ENCODE results near the gene PRMT7. TPM values are rescaled to one million over a fixed set of nuclear protein-coding genes. Genes with fewer than 3 reads are reported as not detected.

Gene PRMT7
- total RNA-seq = 10 to 100 TPM; 60.9 to 73.9 TPM

- H3K9me3 Mint-ChIP-seq (ENCODE audit: low read depth) = no peaks in the 10 kb centered on the region
- peak; percentile 99 for ATAC-seq
- CTCF ChIA-PET = interaction anchor here (0.7 to 2.7 kb wide), 22 partner anchors 8 to 749 kb away, joined by 3 to 71 read pairs (median 4); partner anchors contain the start of genes CTCF, PLA2G15 and SLC7A6
- DNase-seq = peak; percentile 96
- H3K27me3 Mint-ChIP-seq = no peaks in the 10 kb centered on the region
- peaks cover 52% of the 10 kb centered on the region for H3K4me1 Mint-ChIP-seq
- H3K4me3 Mint-ChIP-seq = peak within 1 kb of the TSS; percentile 85
- peak within 1 kb of the TSS; percentile 85 for H3K27ac Mint-ChIP-seq
- H3K36me3 Mint-ChIP-seq = peaks cover 30% of the 10 kb centered on the region
These were observed at the start of gene PRMT7, which contains the start of gene SLC7A6OS for GRCh38 chr16:68310774-68311511. PRMT7 (plus strand) TSS chr16:68311019; CDS start chr16:68315980, 4,961 bp downstream. SLC7A6OS (minus strand) TSS chr16:68310946; CDS start chr16:68310926, 20 bp downstream.

GRCh38 chr16:68263559-68264127 is 47.2 kb upstream of the PRMT7 start:
- H3K27me3 Mint-ChIP-seq = no peaks in the 10 kb centered on the region
- H3K4me3 Mint-ChIP-seq = peak overlapping the region; percentile 94
- DNase-seq (no peak), ATAC-seq (no peak)
- CTCF ChIA-PET = interaction anchor here (0.6 to 8.9 kb wide), 38 partner anchors 9 to 408 kb away, joined by 3 to 451 read pairs (median 6); partner anchors contain the start of genes NFATC3, PLA2G15, PRMT7 and SLC7A6OS
- H3K27ac Mint-ChIP-seq = peak overlapping the region; percentile 98
- H3K9me3 Mint-ChIP-seq (ENCODE audit: low read depth) = no peaks in the 10 kb centered on the region
- H3K4me1 Mint-ChIP-seq = peaks cover 47% of the 10 kb centered on the region
- H3K36me3 Mint-ChIP-seq = peaks cover 4% of the 10 kb centered on the region

GRCh38 chr16:68264128-68265077 is 46.4 kb upstream of the PRMT7 start, which contains the start of gene SLC7A6:
SLC7A6 (plus strand) TSS chr16:68264526; CDS start chr16:68274727, 10,201 bp downstream.
- CTCF ChIA-PET = interaction anchor here (0.6 to 8.9 kb wide), 37 partner anchors 8 to 409 kb away, joined by 3 to 451 read pairs (median 6); partner anchors contain the start of genes NFATC3, PLA2G15, PRMT7 and SLC7A6OS
- Mint-ChIP-seq H3K4me3 (peak within 1 kb of the TSS; percentile 94), H3K27ac (peak within 1 kb of the TSS; percentile 98), H3K27me3 (no peaks in the 10 kb centered on the region), H3K4me1 (peaks cover 53% of the 10 kb centered on the region), H3K36me3 (peaks cover 9% of the 10 kb centered on the region), H3K9me3 (ENCODE audit: low read depth) (no peaks in the 10 kb centered on the region)
- ATAC-seq (peak; percentile 84), DNase-seq (peak; percentile 87)

GRCh38 chr16:68265078-68265920 is 45.5 kb upstream of the PRMT7 start:
- ATAC-seq (peak; percentile 11), DNase-seq (peak; percentile 62)
- peak overlapping the region; percentile 94 for H3K4me3 Mint-ChIP-seq

GRCh38 chr16:68267612-68268405 is 43.0 kb upstream of the PRMT7 start:
- no peak overlapping the region for H3K4me3 Mint-ChIP-seq
- no peak for ATAC-seq
- no peaks in the 10 kb centered on the region for H3K9me3 Mint-ChIP-seq (ENCODE audit: low read depth)
- H3K27me3 Mint-ChIP-seq = no peaks in the 10 kb centered on the region
- peaks cover 17% of the 10 kb centered on the region for H3K36me3 Mint-ChIP-seq
- CTCF ChIA-PET = interaction anchor here (0.8 to 4.0 kb wide), 3 partner anchors 11 to 17 kb away, joined by 3 to 20 read pairs (median 3); no protein-coding TSS in a partner anchor
- peaks cover 68% of the 10 kb centered on the region for H3K4me1 Mint-ChIP-seq
- H3K27ac Mint-ChIP-seq = peak overlapping the region; percentile 36
- DNase-seq = no peak

More at GRCh38 chr16:68265078-68265920, 45.5 kb upstream of the PRMT7 start:
- CTCF ChIA-PET = interaction anchor here (7.0 to 8.9 kb wide), 2 partner anchors 23 to 62 kb away, joined by 200 to 451 read pairs; no protein-coding TSS in a partner anchor
- Mint-ChIP-seq H3K36me3 (peaks cover 9% of the 10 kb centered on the region), H3K27ac (peak overlapping the region; percentile 93), H3K4me1 (peaks cover 62% of the 10 kb centered on the region), H3K27me3 (no peaks in the 10 kb centered on the region), H3K9me3 (ENCODE audit: low read depth) (no peaks in the 10 kb centered on the region)

GRCh38 chr16:68269793-68270192 is 41.0 kb upstream of the PRMT7 start:
- CTCF ChIA-PET = interaction anchor here (1.2 to 5.1 kb wide), 4 partner anchors 8 to 59 kb away, joined by 3 to 42 read pairs (median 12); no protein-coding TSS in a partner anchor
- Mint-ChIP-seq H3K4me3 (no peak overlapping the region), H3K36me3 (peaks cover 33% of the 10 kb centered on the region), H3K4me1 (peaks cover 78% of the 10 kb centered on the region), H3K9me3 (ENCODE audit: low read depth) (no peaks in the 10 kb centered on the region), H3K27me3 (no peaks in the 10 kb centered on the region), H3K27ac (peak overlapping the region; percentile 81)
- DNase-seq = no peak
- ATAC-seq = no peak

- DNase-seq (no peak), ATAC-seq (peak; percentile 29)
- CTCF ChIA-PET = interaction anchor here (1.2 to 5.1 kb wide), 3 partner anchors 8 to 15 kb away, joined by 3 to 42 read pairs (median 20); no protein-coding TSS in a partner anchor
- no peaks in the 10 kb centered on the region for H3K9me3 Mint-ChIP-seq (ENCODE audit: low read depth)
- H3K27ac Mint-ChIP-seq = peak overlapping the region; percentile 81
- no peak overlapping the region for H3K4me3 Mint-ChIP-seq
- peaks cover 34% of the 10 kb centered on the region for H3K36me3 Mint-ChIP-seq
- H3K27me3 Mint-ChIP-seq = no peaks in the 10 kb centered on the region
- peaks cover 83% of the 10 kb centered on the region for H3K4me1 Mint-ChIP-seq
These were observed 40.5 kb upstream of the PRMT7 start for GRCh38 chr16:68270353-68270752.

- CTCF ChIA-PET = interaction anchor here (1.1 to 5.1 kb wide), 7 partner anchors 8 to 55 kb away, joined by 4 to 42 read pairs (median 20); partner anchors contain the start of genes PRMT7, SLC7A6 and SLC7A6OS
- H3K27ac Mint-ChIP-seq = peak overlapping the region; percentile 80
- H3K4me3 Mint-ChIP-seq = no peak overlapping the region
- no peaks in the 10 kb centered on the region for H3K27me3 Mint-ChIP-seq
- peaks cover 39% of the 10 kb centered on the region for H3K36me3 Mint-ChIP-seq
- peaks cover 80% of the 10 kb centered on the region for H3K4me1 Mint-ChIP-seq
- no peak for DNase-seq
- H3K9me3 Mint-ChIP-seq (ENCODE audit: low read depth) = no peaks in the 10 kb centered on the region
- ATAC-seq = peak; percentile 16
These were observed 38.2 kb upstream of the PRMT7 start for GRCh38 chr16:68272507-68273209.

GRCh38 chr16:68273459-68273858 is 37.4 kb upstream of the PRMT7 start:
- Mint-ChIP-seq H3K4me3 (no peak overlapping the region), H3K9me3 (ENCODE audit: low read depth) (no peaks in the 10 kb centered on the region), H3K27me3 (no peaks in the 10 kb centered on the region), H3K27ac (peak overlapping the region; percentile 80), H3K36me3 (peaks cover 39% of the 10 kb centered on the region), H3K4me1 (peaks cover 73% of the 10 kb centered on the region)
- DNase-seq (no peak), ATAC-seq (no peak)
- CTCF ChIA-PET = interaction anchor here (1.1 to 5.1 kb wide), 7 partner anchors 8 to 54 kb away, joined by 4 to 42 read pairs (median 20); partner anchors contain the start of genes PRMT7, SLC7A6 and SLC7A6OS

- no peak for ATAC-seq
- peak overlapping the region; percentile 90 for H3K27ac Mint-ChIP-seq
- no peak for DNase-seq
- no peaks in the 10 kb centered on the region for H3K9me3 Mint-ChIP-seq (ENCODE audit: low read depth)
- peaks cover 38% of the 10 kb centered on the region for H3K36me3 Mint-ChIP-seq
- CTCF ChIA-PET = interaction anchor here (1.3 to 5.1 kb wide), 5 partner anchors 10 to 54 kb away, joined by 7 to 42 read pairs (median 29); partner anchors contain the start of gene SLC7A6
- peaks cover 72% of the 10 kb centered on the region for H3K4me1 Mint-ChIP-seq
- no peak overlapping the region for H3K4me3 Mint-ChIP-seq
- H3K27me3 Mint-ChIP-seq = no peaks in the 10 kb centered on the region
These were observed 36.9 kb upstream of the PRMT7 start for GRCh38 chr16:68273896-68274295.

All from activated CD8-positive, alpha-beta memory T cell treated with anti-CD3 and anti-CD28 coated beads, Interleukin-2, amount 10 ng/mL, durations not matched to agents 7 days and 5 days (primary cell).